Measurements from ENCODE around the gene KIAA1671.
A peak's percentile ranks its signal among the peaks of the same experiment; 100 is the strongest.

KIAA1671 gene

DNA sequence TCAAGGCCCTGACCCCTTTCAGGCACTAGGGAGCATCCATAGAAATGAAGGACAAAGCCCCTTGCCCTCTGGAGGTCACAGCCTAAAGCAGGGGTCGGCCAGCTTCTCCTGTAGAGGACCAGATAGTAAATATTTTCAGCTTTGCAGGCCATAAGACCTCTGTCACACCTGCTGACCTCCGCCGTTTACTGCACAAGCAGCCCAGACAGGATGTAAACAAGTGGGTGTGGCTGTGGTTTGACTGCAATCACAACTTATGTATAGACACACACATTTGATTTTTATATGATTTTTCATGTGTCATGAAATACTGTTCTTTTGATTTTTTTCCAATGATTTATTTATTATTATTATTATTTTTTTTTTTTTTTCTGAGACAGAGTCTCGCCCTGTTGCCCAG, 34.3 kb downstream of the KIAA1671 start:
- no peak overlapping the region for H3K9ac ChIP-seq (ENCODE audit: low read length)
- H3K27me3 ChIP-seq (ENCODE audit: control insufficient read depth, insufficient read depth, low read length): no peaks in the 10 kb centered on the region
- no peak overlapping the region for H3K27ac ChIP-seq (ENCODE audit: low read length)
- H3K36me3 ChIP-seq (ENCODE audit: control insufficient read depth, low read depth, low read length): no peaks in the 10 kb centered on the region
- no peak overlapping the region for H3K4me3 ChIP-seq (ENCODE audit: low read length)
- no peaks in the 10 kb centered on the region for H3K9me3 ChIP-seq (ENCODE audit: control insufficient read depth, low read depth, low read length)
- H3K4me1 ChIP-seq (ENCODE audit: control insufficient read depth, low read depth, low read length): peaks cover 3% of the 10 kb centered on the region

DNA sequence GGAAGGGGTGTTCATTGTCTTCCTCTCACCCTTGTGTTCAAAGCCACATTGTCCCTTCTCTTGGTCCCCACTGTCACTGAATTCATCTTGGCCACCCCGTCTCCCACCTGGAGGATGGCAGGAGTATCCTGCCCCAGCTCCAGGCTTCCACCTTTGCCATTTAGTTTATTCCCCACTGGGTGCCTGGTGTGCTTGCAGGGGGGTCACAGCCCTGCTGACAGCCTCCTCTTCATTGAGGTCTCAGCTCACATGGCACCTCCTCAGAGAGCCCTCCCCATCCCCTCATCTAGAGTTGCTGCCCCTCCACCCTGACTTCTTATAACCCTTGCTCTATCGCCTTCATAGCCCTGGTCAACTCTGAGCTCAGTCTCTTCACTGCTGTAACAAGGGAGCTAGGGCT, 36.6 kb downstream of the KIAA1671 start:
- Histone ChIP-seq H3K27me3 (ENCODE audit: control insufficient read depth, insufficient read depth, low read length) (no peaks in the 10 kb centered on the region), H3K36me3 (ENCODE audit: control insufficient read depth, low read depth, low read length) (no peaks in the 10 kb centered on the region), H3K27ac (ENCODE audit: low read length) (no peak overlapping the region), H3K4me1 (ENCODE audit: control insufficient read depth, low read depth, low read length) (peaks cover 3% of the 10 kb centered on the region), H3K9me3 (ENCODE audit: control insufficient read depth, low read depth, low read length) (no peaks in the 10 kb centered on the region), H3K4me3 (ENCODE audit: low read length) (no peak overlapping the region), H3K9ac (ENCODE audit: low read length) (no peak overlapping the region)

DNA sequence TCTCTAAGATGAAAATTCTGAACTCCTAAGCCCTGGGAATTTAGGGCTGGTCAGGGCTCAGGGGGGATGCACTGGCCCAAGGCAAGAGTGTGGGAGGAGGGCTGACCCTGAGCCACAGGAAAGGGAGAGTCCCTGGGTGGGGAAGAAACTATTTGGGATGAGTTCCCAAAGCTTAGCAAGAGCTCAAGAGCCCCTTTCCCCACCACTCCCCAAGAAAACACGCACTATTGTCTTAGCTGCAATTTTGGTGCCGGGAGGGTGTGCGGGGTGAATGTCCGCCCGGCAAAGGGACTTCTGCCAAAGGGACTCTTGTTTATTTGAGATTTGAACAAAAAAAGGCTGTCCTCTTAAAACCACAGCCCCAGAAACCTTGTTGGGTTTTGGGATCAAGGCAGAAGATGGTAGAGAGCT, 37.0 kb downstream of the KIAA1671 start:
- peaks cover 3% of the 10 kb centered on the region for H3K4me1 ChIP-seq (ENCODE audit: control insufficient read depth, low read depth, low read length)
- H3K27ac ChIP-seq (ENCODE audit: low read length): no peak overlapping the region
- no peaks in the 10 kb centered on the region for H3K9me3 ChIP-seq (ENCODE audit: control insufficient read depth, low read depth, low read length)
- no peak overlapping the region for H3K9ac ChIP-seq (ENCODE audit: low read length)
- H3K4me3 ChIP-seq (ENCODE audit: low read length): no peak overlapping the region
- H3K36me3 ChIP-seq (ENCODE audit: control insufficient read depth, low read depth, low read length): no peaks in the 10 kb centered on the region
- H3K27me3 ChIP-seq (ENCODE audit: control insufficient read depth, insufficient read depth, low read length): no peaks in the 10 kb centered on the region

DNA sequence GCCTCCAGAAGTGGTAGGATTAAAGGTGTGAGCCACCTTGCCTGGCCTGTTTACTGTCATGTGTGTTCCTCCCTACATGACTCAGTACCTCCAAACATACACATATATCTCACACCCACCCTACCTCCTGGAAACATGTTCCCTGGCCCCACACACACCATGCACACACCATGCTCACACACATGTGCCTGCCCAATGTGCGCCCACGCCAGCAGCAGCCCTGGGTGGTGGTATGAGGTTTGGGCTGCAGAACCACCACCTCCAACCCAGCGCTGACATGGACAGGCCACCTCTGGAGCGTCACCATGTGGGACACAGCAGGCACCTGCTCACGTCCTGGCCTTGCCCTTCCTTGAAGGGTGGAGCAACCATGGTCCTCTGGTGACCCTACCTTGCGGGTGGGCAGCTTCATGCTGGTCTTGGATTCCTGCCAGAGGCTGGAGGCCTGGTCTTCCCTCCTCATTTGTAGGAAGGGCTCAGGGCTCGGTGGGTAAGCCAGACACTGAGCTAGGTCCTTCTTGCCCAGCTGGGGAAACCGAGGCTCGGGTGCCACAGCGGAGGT, 37.9 kb downstream of the KIAA1671 start:
- Histone ChIP-seq H3K9me3 (ENCODE audit: control insufficient read depth, low read depth, low read length) (no peaks in the 10 kb centered on the region), H3K4me1 (ENCODE audit: control insufficient read depth, low read depth, low read length) (peaks cover 3% of the 10 kb centered on the region), H3K27ac (ENCODE audit: low read length) (no peak overlapping the region), H3K9ac (ENCODE audit: low read length) (no peak overlapping the region), H3K4me3 (ENCODE audit: low read length) (no peak overlapping the region), H3K36me3 (ENCODE audit: control insufficient read depth, low read depth, low read length) (no peaks in the 10 kb centered on the region), H3K27me3 (ENCODE audit: control insufficient read depth, insufficient read depth, low read length) (no peaks in the 10 kb centered on the region)

DNA sequence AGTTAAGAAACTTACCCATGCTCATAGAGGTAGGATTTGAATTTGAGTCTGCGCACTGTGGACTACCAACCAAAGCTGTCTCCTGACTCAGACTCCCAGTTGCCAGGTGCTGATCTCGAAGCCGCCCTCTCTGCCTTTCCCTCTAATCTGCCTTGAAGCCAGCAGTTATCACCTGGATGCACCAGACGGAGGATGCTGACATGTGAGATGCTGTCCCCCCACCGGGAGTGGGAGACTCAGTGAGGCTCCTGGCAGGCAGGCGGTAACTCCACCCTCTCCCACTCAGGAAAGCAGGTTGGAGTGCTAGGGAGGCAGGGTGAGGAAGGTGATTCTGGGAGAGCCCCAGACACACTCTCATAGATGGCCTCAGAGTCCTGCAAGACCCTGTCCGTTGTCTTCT, 40.4 kb downstream of the KIAA1671 start:
- Histone ChIP-seq H3K27me3 (ENCODE audit: control insufficient read depth, insufficient read depth, low read length) (no peaks in the 10 kb centered on the region), H3K4me3 (ENCODE audit: low read length) (no peak overlapping the region), H3K4me1 (ENCODE audit: control insufficient read depth, low read depth, low read length) (peaks cover 18% of the 10 kb centered on the region), H3K9me3 (ENCODE audit: control insufficient read depth, low read depth, low read length) (no peaks in the 10 kb centered on the region), H3K36me3 (ENCODE audit: control insufficient read depth, low read depth, low read length) (no peaks in the 10 kb centered on the region), H3K9ac (ENCODE audit: low read length) (no peak overlapping the region), H3K27ac (ENCODE audit: low read length) (no peak overlapping the region)

DNA sequence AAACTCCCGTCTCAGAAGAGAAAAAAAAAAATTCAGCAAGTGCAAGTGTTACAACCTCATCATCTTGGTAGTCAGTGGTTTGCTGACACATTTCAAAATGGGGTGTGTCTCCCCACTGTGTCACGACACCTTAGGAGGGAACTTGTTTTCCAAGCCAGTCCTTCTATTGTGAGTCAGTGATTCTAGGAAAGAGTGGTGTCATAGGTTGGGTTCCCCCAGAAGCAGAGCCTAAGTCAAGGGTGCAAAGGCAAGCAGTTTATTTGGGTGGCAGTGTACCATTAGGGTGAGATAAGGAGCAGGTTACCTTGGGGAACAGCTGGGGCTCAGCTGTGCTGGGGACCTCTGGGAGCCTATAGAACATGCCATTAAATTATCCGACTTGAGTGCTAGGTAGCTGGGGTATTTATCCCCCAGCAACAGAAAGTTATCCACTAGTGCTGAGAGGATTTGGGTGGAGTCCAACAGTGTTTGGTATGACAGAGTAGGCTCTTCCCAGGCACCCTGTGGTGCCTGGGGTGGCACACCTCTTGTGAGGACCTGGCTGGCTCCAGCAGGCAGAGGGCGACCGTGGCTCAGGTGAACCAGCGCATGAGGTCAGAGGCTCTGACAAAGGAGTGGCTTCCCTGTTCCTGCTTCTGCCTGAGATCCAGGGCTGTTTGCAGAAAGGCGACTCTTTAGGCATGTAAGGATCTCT, 41.7 kb downstream of the KIAA1671 start:
- H3K4me3 ChIP-seq (ENCODE audit: low read length): no peak overlapping the region
- H3K9me3 ChIP-seq (ENCODE audit: control insufficient read depth, low read depth, low read length): no peaks in the 10 kb centered on the region
- peaks cover 18% of the 10 kb centered on the region for H3K4me1 ChIP-seq (ENCODE audit: control insufficient read depth, low read depth, low read length)
- no peak overlapping the region for H3K9ac ChIP-seq (ENCODE audit: low read length)
- no peaks in the 10 kb centered on the region for H3K36me3 ChIP-seq (ENCODE audit: control insufficient read depth, low read depth, low read length)
- no peak overlapping the region for H3K27ac ChIP-seq (ENCODE audit: low read length)
- H3K27me3 ChIP-seq (ENCODE audit: control insufficient read depth, insufficient read depth, low read length): no peaks in the 10 kb centered on the region

DNA sequence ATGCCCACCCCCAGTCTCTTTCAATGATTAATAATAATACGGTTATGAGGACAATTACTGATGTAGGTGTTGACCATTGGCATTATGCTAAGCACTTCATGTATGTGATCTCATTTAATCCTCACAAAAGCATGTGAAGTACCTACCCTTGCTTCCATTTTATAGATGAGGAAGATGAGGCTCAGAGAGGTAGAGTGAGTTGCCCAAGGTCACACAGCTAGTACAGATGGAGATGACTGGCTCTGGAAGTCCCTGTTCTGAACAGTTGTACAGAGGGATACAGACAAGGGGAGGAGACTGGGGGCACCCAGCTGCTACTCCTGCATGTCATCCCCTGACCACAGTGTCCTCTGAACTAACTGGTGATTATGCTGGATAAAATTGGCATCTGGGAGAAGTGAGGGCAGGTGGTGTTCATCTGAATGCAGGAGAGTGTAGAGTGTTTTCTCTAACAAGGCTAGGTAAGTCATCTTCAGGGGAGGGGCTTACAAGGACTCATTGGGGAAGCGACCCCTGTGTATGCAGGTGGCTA, 43.2 kb downstream of the KIAA1671 start:
- Histone ChIP-seq H3K36me3 (ENCODE audit: control insufficient read depth, low read depth, low read length) (no peaks in the 10 kb centered on the region), H3K4me3 (ENCODE audit: low read length) (peak overlapping the region; percentile 21), H3K4me1 (ENCODE audit: control insufficient read depth, low read depth, low read length) (peaks cover 18% of the 10 kb centered on the region), H3K27me3 (ENCODE audit: control insufficient read depth, insufficient read depth, low read length) (no peaks in the 10 kb centered on the region), H3K9me3 (ENCODE audit: control insufficient read depth, low read depth, low read length) (no peaks in the 10 kb centered on the region), H3K27ac (ENCODE audit: low read length) (peak overlapping the region; percentile 19), H3K9ac (ENCODE audit: low read length) (no peak overlapping the region)

DNA sequence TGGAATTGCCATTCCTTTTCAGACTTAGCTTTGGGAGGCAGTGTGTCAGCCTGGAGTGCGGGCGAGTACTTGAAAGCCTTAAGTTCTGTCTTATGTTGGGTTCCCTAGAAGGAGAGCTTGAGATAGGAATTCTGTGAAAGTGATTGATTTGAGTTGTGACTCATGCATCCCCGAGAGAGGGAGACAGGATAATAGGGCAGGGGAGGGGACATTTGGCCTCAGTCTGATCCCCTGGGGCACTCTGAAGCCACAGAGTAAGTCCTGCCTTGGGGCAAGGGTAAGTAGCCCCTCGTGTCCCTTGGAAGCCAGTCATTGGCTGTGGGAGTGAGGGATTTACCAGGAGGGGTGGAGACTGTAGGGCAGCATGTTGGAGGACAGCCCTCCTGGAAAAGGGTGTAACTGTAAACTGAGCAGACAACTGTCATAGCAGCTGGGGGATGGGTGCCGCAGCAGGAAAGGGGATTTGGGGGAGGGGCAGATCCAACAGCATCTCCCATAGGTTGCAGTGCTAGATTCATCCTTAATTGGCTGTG, 44.0 kb downstream of the KIAA1671 start:
- Histone ChIP-seq H3K4me3 (ENCODE audit: low read length) (peak overlapping the region; percentile 39), H3K36me3 (ENCODE audit: control insufficient read depth, low read depth, low read length) (no peaks in the 10 kb centered on the region), H3K9me3 (ENCODE audit: control insufficient read depth, low read depth, low read length) (no peaks in the 10 kb centered on the region), H3K27me3 (ENCODE audit: control insufficient read depth, insufficient read depth, low read length) (no peaks in the 10 kb centered on the region), H3K4me1 (ENCODE audit: control insufficient read depth, low read depth, low read length) (peaks cover 18% of the 10 kb centered on the region), H3K9ac (ENCODE audit: low read length) (peak overlapping the region; percentile 28), H3K27ac (ENCODE audit: low read length) (peak overlapping the region; percentile 19)

DNA sequence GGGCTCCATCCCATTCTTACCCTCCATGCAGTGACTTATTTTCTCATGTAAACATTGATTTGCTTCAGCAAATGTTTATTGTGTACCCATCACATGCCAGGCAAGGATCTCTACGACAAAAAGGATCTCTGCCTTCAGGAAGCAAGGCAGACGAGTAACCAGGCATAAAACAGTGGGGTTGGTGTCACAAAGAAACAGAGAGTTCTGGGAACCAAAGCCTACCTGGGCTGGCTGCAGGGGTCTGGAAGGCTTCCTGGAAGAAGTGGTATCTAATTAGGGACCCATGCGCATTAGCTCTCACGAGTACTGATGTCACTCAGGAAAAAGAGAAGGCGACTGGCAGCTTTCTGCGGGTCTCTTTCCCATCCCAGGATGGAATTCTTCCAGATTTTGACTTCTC, 44.5 kb downstream of the KIAA1671 start:
- H3K27me3 ChIP-seq (ENCODE audit: control insufficient read depth, insufficient read depth, low read length): no peaks in the 10 kb centered on the region
- no peaks in the 10 kb centered on the region for H3K36me3 ChIP-seq (ENCODE audit: control insufficient read depth, low read depth, low read length)
- peaks cover 18% of the 10 kb centered on the region for H3K4me1 ChIP-seq (ENCODE audit: control insufficient read depth, low read depth, low read length)
- H3K9me3 ChIP-seq (ENCODE audit: control insufficient read depth, low read depth, low read length): no peaks in the 10 kb centered on the region
- no peak overlapping the region for H3K9ac ChIP-seq (ENCODE audit: low read length)
- peak overlapping the region; percentile 39 for H3K4me3 ChIP-seq (ENCODE audit: low read length)
- H3K27ac ChIP-seq (ENCODE audit: low read length): no peak overlapping the region

DNA sequence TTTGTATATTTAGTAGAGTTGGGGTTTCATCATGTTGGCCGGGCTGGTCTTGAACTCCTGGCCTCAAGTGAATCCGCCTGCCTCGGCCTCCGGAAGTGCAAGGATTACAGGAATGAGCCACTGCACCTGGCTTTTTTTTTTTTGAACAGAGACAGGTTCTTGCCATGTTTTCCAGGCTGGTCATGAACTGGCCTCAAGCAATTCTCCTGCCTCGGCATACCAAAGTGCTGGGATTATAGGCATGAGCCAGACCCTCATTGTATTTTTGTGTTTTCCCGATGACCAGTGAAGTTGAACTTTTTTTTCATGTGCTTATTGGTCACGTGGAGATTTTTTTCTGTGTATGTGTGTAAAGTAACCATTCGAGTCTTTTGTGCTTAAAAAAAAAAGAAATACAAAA, 48.2 kb downstream of the KIAA1671 start:
- Histone ChIP-seq H3K9ac (ENCODE audit: low read length) (no peak overlapping the region), H3K9me3 (ENCODE audit: control insufficient read depth, low read depth, low read length) (no peaks in the 10 kb centered on the region), H3K4me1 (ENCODE audit: control insufficient read depth, low read depth, low read length) (peaks cover 18% of the 10 kb centered on the region), H3K36me3 (ENCODE audit: control insufficient read depth, low read depth, low read length) (no peaks in the 10 kb centered on the region), H3K27ac (ENCODE audit: low read length) (no peak overlapping the region), H3K27me3 (ENCODE audit: control insufficient read depth, insufficient read depth, low read length) (no peaks in the 10 kb centered on the region), H3K4me3 (ENCODE audit: low read length) (no peak overlapping the region)

DNA sequence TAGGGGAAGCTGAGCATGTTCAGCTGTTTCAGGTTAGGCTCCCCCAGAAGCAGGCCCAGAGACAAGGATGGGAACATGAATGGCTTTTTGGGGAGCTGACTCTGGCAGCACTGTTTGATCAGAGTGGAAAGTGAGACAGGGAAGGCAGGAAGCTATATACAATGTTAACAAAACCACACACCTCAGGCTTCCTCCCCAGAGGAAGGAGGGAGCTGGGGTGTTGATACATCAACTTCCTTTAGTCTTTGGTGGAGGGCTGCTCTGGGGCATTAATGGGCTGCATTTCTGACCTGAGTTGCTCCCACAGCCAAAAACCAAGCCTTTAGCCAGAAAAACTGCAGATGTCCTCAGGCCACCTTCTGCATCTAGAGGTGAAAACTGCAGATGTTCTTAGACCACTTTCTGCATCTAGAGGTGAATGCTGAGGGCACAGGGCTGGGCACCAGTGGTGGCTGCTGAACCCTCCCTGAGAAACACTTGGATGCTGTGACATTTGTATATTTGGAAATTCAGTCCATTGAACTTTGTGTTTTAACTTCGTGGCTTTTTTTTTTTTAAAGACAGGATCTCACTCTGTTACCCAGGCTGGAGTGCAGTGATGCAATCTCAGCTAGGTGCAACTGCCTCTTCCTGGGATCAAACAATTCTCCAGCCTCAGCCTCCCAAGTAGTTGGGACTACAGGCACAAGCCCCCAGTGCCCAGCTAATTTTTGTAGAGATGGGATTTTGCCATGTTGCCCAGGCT, 49.9 kb downstream of the KIAA1671 start:
- H3K36me3 ChIP-seq (ENCODE audit: control insufficient read depth, low read depth, low read length): no peaks in the 10 kb centered on the region
- no peak overlapping the region for H3K4me3 ChIP-seq (ENCODE audit: low read length)
- no peak overlapping the region for H3K27ac ChIP-seq (ENCODE audit: low read length)
- no peaks in the 10 kb centered on the region for H3K27me3 ChIP-seq (ENCODE audit: control insufficient read depth, insufficient read depth, low read length)
- H3K9me3 ChIP-seq (ENCODE audit: control insufficient read depth, low read depth, low read length): no peaks in the 10 kb centered on the region
- no peak overlapping the region for H3K9ac ChIP-seq (ENCODE audit: low read length)
- peaks cover 12% of the 10 kb centered on the region for H3K4me1 ChIP-seq (ENCODE audit: control insufficient read depth, low read depth, low read length)
